Smooth muscle cell (in vitro differentiated cells): ENCODE data around the gene TPRX1. TPM values are rescaled to one million over a fixed set of nuclear protein-coding genes. Genes with fewer than 3 reads are reported as not detected.

Experiments
- DNase-seq: peaks from one replicate; lab custom pipeline; 2025; ENCODE audit not compliant: unreplicated experiment; lab: John Stamatoyannopoulos, UW
- H2AFZ ChIP-seq: fragments of 200-600 bp; sonication (generic); 2 replicates; pipeline ENCODE4 v1.6.0; 2016; ENCODE audit warnings: antibody characterized with exemption, low read depth, mild to moderate bottlenecking
- H3F3A ChIP-seq: fragments of 200-600 bp; sonication (generic); 2 replicates; pipeline ENCODE4 v1.6.0; 2017; ENCODE audit warnings: antibody characterized with exemption, low read depth
- H3K27ac ChIP-seq: fragments of 200-600 bp; sonication (generic); 2 replicates; pipeline ENCODE4 v1.5.1; 2016; ENCODE audit warnings: low read depth, mild to moderate bottlenecking
- H3K27me3 ChIP-seq: fragments of 200-600 bp; sonication (generic); 2 replicates; pipeline ENCODE4 v1.6.1; 2016; ENCODE audit warnings: low read depth, mild to moderate bottlenecking
- H3K36me3 ChIP-seq: fragments of 200-600 bp; sonication (generic); 2 replicates; pipeline ENCODE4 v1.5.1; 2016; ENCODE audit warnings: low read depth
- H3K4me1 ChIP-seq: fragments of 200-600 bp; sonication (generic); 2 replicates; pipeline ENCODE4 v1.5.1; 2016; ENCODE audit warnings: low read depth
- H3K4me2 ChIP-seq: fragments of 200-600 bp; sonication (generic); 2 replicates; pipeline ENCODE4 v1.6.0; 2016; ENCODE audit warnings: mild to moderate bottlenecking
- H3K4me3 ChIP-seq: fragments of 200-600 bp; sonication (generic); 2 replicates; pipeline ENCODE4 v1.5.1; 2016; ENCODE audit warnings: mild to moderate bottlenecking
- H3K79me2 ChIP-seq: fragments of 200-600 bp; sonication (generic); 2 replicates; pipeline ENCODE4 v1.6.0; 2016; ENCODE audit warnings: low read depth, mild to moderate bottlenecking
- H3K9ac ChIP-seq: fragments of 200-600 bp; sonication (generic); 2 replicates; pipeline ENCODE4 v1.6.0; 2016; ENCODE audit warnings: low read depth
- H3K9me3 ChIP-seq: fragments of 200-600 bp; sonication (generic); replicated peaks from 2 replicates; pipeline ENCODE4 v1.5.1; 2016; ENCODE audit warnings: low read depth
- H4K20me1 ChIP-seq: fragments of 200-600 bp; sonication (generic); 2 replicates; pipeline ENCODE4 v1.6.0; 2016; ENCODE audit warnings: low read depth
- WGBS: methylation state at CpG from one replicate; pipeline ENCODE4 v1.1.7; 2016; ENCODE audit warnings: low lambda C conversion rate; 5-methylcytosine and 5-hydroxymethylcytosine counted together
- polyA plus RNA-seq: library from polyadenylated mRNA; unstranded; fragments of >200 nt; fragmentation: Nextera tagmentation; extraction: Ambion mirVana; gene quantifications from 2 replicates; pipeline ENCODE4 v1.2.1, GENCODE V29; 2016
- total RNA-seq: library from RNA; depleted of rRNA; stranded (reverse); fragments of >200 nt; gene quantifications from 2 replicates; pipeline ENCODE4 v1.2.3, GENCODE V29; 2014
- TF ChIP-seq, protein P1 (sequence below): fragments of 200-600 bp; sonication (generic); IDR thresholded peaks from 2 replicates; pipeline ENCODE4 v1.5.1; 2017; ENCODE audit warnings: borderline replicate concordance, mild to moderate bottlenecking, antibody characterized with exemption; ENCODE audit not compliant: insufficient read depth, poor library complexity, severe bottlenecking

TPRX1 gene
- total and polyA plus RNA-seq, 2 experiments from 2014 or later: not detected

DNA sequence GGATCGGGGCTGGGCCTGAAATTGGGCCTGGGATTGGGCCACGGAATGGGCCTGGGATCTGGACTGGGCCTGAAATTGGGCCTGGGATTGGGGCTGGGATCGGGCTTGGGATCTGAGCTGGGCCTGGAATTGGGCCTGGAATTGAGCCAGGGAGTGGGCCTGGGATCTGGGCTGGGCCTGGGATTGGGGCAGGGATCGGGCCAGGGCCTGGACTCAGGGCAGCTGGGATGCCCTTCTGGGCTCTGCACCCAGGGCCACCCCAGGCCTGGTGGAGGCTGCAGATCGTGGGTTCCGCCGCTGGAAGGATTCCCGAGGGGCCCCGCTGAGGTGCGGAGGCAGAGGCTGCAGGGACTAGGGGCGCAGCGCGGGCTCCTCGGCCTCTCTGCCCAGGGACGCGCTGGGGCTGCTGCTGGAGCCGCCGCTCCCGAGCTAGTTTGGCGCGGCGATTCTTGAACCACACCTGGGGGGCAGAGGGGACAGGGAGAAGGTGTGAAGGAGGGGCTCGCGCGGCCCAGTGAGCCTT, 1.8 kb downstream of the TPRX1 start:
- H3K9ac ChIP-seq: no peak overlapping the region
- no peaks in the 10 kb centered on the region for H3K79me2 ChIP-seq
- H2AFZ ChIP-seq: no peak overlapping the region
- no peaks in the 10 kb centered on the region for H3K27me3 ChIP-seq
- H3F3A ChIP-seq: no peaks in the 10 kb centered on the region
- DNase-seq: no peak
- no peaks in the 10 kb centered on the region for H3K4me1 ChIP-seq
- no peak overlapping the region for H3K4me3 ChIP-seq
- no peak overlapping the region for H3K4me2 ChIP-seq
- no peaks in the 10 kb centered on the region for H3K36me3 ChIP-seq
- TF ChIP-seq, protein P1, sequence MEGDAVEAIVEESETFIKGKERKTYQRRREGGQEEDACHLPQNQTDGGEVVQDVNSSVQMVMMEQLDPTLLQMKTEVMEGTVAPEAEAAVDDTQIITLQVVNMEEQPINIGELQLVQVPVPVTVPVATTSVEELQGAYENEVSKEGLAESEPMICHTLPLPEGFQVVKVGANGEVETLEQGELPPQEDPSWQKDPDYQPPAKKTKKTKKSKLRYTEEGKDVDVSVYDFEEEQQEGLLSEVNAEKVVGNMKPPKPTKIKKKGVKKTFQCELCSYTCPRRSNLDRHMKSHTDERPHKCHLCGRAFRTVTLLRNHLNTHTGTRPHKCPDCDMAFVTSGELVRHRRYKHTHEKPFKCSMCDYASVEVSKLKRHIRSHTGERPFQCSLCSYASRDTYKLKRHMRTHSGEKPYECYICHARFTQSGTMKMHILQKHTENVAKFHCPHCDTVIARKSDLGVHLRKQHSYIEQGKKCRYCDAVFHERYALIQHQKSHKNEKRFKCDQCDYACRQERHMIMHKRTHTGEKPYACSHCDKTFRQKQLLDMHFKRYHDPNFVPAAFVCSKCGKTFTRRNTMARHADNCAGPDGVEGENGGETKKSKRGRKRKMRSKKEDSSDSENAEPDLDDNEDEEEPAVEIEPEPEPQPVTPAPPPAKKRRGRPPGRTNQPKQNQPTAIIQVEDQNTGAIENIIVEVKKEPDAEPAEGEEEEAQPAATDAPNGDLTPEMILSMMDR: no peak
- H3K9me3 ChIP-seq: no peaks in the 10 kb centered on the region
- WGBS: 95% methylated on average over 15 of the region's 25 CpGs
- H4K20me1 ChIP-seq: no peaks in the 10 kb centered on the region
- H3K27ac ChIP-seq: no peak overlapping the region

DNA sequence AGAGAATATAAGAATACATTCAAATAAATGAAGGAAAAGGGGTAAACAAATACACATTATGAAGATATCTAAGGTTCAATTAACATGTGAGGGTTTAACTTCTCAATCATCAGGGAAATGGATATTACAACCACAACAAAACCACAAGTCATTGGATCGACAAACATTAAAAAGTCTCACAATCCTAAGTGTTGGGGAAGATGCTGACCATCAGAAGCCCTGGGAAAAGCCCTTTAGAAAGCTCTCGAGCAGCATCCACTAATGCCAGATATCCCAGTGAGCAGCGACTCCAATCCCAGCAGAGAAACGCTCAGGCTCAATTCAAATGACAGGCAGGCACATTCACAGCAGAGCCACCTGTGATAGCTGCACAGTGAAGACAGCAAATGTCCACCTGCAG, 3.1 kb downstream of the TPRX1 start:
- Histone ChIP-seq H3K79me2 (no peaks in the 10 kb centered on the region), H3K4me2 (no peak overlapping the region), H3F3A (no peaks in the 10 kb centered on the region), H3K4me3 (no peak overlapping the region), H4K20me1 (no peaks in the 10 kb centered on the region), H3K4me1 (no peaks in the 10 kb centered on the region), H3K27ac (no peak overlapping the region), H2AFZ (no peak overlapping the region), H3K36me3 (no peaks in the 10 kb centered on the region), H3K9me3 (no peaks in the 10 kb centered on the region), H3K9ac (no peak overlapping the region), H3K27me3 (no peaks in the 10 kb centered on the region)
- TF ChIP-seq, protein P1: no peak
- no peak for DNase-seq
- 93% methylated on average over 4 of the region's 4 CpGs for WGBS

DNA sequence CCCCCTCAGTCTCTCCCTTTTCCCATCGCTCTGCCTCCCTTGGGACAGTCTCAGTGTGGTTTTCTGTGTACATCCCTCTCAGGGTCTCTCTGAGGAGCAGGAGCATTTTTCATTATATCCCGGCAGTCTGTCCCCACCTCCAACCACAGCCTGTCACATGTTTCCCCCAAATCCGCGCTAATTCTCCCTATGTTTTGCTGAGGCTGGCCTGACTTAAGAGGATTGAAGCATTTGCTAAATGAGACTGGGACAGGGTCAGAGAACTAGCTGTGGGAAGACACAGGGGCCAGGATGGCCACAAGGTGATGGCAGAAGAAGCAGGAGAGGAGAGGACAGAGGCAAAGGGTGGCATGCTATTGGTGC, 5.5 kb downstream of the TPRX1 start:
- no peaks in the 10 kb centered on the region for H3K4me1 ChIP-seq
- H2AFZ ChIP-seq: no peak overlapping the region
- H3K36me3 ChIP-seq: no peaks in the 10 kb centered on the region
- no peak for DNase-seq
- WGBS: 88% methylated on average over 4 of the region's 4 CpGs
- H3K27ac ChIP-seq: no peak overlapping the region
- H3K9me3 ChIP-seq: no peaks in the 10 kb centered on the region
- H3K4me3 ChIP-seq: no peak overlapping the region
- no peaks in the 10 kb centered on the region for H3K79me2 ChIP-seq
- no peak overlapping the region for H3K9ac ChIP-seq
- TF ChIP-seq, protein P1: no peak
- H3K27me3 ChIP-seq: no peaks in the 10 kb centered on the region
- no peaks in the 10 kb centered on the region for H3F3A ChIP-seq
- H3K4me2 ChIP-seq: no peak overlapping the region
- no peaks in the 10 kb centered on the region for H4K20me1 ChIP-seq
